Stimulated activated CD4-positive, alpha-beta T cell treated with anti-CD3 and anti-CD28 coated beads, Interleukin-1b, Interleukin-23, amount 100 ng/mL, for 24 hours (primary cell): ENCODE measurements around the gene C1orf174.

Experiments used
- DNase-seq, 4 experiments: peaks; one replicate each; pipeline ENCODE4 v3.0.0-alpha.2; 2020; ENCODE audit warnings: low read depth in 4 of 4, low spot score in 1 of 4

Gene C1orf174

GRCh38 chr1:3876716-3877115, 23.4 kb downstream of the C1orf174 start:
- DNase-seq: no peak

GRCh38 chr1:3874736-3875135, 25.3 kb downstream of the C1orf174 start:
- DNase-seq: no peak

- DNase-seq: no peak
Measured at GRCh38 chr1:3872546-3872945, 27.5 kb downstream of the C1orf174 start.

DNA sequence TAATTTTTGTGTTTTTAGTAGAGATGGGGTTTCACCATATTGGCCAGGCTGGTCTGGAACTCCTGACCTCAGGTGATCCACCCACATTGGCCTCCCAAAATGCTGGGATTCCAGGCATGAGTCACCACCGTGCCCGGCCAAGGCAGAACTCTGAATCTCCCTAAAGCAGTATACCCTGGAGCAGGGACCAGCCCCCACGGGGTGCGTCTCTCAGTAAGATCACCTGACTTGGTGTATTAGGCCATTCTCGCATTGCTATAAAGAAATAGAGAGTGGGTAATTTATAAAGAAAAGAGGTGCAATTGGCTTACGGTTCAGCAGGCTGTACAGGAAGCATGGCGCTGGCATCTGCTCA, 28.6 kb downstream of the C1orf174 start:
- DNase-seq: no peak

DNA sequence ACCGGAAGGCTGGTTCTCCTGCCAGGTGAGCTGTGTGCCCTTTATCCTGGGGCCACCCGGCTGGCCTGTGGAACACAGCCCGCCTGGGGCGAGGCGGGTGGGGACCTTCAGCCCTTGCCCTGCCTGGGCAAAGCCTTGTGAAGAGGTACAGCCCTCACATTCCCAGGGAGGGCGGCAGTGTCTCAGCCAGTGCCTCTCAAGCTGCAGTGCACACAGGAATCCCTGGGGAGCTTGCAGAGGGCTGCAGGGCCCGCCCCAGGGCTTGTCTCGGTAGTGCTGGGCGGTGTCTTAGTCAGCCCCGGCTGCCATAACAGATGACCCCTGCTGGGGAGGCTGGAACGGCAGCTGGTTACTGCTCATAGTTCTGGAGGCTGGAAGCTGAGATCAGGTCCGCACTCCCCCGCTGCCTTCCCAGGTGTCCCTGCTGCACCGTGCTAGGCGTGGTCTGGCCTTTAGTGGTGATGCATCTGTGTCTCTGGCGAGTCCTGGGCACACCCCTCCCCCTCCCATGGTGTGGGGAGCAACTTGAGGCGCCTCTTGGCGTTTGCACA, 30.2 kb downstream of the C1orf174 start:
- DNase-seq: no peak

GRCh38 chr1:3868464-3869006, 31.5 kb downstream of the C1orf174 start:
- DNase-seq: no peak

DNA sequence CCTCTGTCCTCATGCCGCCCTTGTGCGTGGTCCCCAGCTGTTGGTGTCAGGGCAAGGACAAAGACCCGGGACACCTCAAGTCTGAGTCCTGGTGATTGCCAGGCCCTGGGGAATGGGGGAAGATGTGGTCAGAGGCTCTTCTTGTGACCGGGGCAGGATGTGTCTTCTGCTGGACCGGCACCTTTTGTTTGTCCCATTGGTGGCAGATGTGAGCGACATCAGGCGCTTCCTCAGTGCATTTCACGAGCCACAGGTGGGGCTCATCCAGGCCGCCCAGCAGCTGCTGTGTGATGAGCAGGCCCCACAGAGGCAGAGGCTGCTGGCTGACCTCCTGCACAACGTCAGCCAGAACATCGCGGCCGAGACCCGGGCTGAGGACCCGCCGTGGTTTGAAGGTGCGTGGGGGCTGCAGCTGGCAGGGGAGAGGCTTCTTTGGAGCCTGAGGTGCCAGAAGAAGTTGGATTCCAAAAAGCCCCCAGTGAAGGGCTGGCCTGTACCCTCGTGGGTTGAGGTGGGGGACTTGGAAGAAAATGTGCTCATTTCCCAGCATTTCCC, 34.4 kb downstream of the C1orf174 start:
- DNase-seq: no peak

GRCh38 chr1:3864884-3865283, 35.2 kb downstream of the C1orf174 start:
- DNase-seq: no peak

GRCh38 chr1:3863231-3863935, 36.7 kb downstream of the C1orf174 start:
- DNase-seq: no peak

DNA sequence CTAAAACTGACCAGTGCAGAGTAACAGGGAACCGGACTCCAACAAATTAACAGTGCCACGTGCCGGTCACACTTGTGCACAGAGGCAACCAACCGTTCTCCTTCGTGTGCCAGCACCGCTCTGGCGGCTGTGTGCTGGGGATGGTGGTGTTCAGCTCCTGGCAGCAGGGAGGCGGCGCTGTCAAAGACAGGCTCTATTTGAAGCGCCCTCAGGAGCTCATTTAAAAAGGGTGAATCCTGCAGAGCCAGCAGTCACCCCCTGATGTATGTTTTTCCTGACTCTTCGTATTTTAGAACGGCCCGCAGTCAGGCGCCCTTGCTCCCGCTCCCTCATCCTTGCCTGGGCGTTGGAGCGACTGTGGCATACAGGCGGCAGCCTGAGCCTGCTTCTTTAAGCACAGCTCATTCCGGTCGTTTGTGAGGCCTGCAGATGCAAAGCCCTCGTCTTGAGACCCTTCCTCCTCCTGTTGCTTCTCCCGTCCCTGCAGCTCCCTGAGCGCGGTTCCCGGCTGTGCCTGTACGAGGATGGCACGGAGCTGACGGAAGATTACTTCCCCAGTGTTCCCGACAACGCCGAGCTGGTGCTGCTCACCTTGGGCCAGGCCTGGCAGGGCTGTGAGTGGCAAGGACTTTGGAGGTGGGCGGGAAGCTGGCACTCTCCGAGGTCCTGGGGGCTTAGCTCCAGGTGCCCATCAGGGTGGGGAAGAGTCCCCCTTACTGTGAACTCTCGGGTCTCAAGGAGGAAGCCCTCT, 41.7 kb downstream of the C1orf174 start:
- no peak for DNase-seq

- DNase-seq: no peak
Measured at GRCh38 chr1:3857791-3858129, 42.3 kb downstream of the C1orf174 start.

- DNase-seq: peak; percentile 74 to 91 (median 88)
Measured at GRCh38 chr1:3856923-3857790, 42.9 kb downstream of the C1orf174 start, which contains the start of the genes CEP104 and DFFB. Gene CEP104 (minus strand): TSS chr1:3857211. CDS start chr1:3852407, 4,804 bp downstream. Gene DFFB (plus strand): TSS chr1:3857476. CDS start chr1:3857604, 128 bp downstream.

- no peak for DNase-seq
Measured at GRCh38 chr1:3852711-3853485, 47.2 kb downstream of the C1orf174 start.

- no peak for DNase-seq
Measured at GRCh38 chr1:3852091-3852490, 48.0 kb downstream of the C1orf174 start.

DNA sequence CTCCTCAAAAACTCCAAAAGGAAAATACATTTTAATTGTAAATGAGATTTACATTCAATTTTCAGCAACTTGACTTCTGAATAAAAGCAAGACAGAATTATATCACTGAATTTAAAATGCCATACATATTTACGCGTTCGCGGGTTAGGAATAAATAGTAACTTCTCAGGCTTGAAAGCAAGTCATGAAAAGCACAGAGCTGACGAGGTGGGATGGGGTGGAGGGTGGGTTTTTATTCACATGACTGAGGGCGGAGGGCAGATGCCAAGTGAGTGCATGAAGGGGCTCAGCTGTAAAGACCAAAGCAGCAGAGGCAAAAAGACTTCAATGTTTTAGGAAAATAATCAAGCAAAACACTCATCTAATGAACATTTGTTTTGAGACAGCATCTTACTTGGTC, 48.8 kb downstream of the C1orf174 start:
- DNase-seq: no peak

DNA sequence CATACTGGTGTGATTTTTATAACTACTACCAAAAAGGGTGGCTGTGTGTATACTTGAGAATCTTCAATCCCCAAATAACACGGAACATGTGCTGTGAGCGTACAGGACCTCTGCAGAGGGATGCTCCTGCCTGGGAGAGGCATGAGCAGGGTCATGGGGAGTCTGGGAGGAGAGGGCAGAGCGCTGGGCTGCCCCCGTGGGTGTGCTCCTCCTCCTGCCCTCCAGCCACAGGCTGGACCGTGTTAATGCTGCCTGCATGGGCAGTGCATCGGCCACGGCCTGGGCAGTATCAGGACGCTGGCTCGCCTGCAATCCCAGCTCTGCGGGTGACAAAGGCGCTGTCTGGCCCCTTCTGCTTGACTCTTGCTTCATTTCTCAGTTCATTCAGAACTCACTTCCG, 49.2 kb downstream of the C1orf174 start:
- no peak for DNase-seq

DNA sequence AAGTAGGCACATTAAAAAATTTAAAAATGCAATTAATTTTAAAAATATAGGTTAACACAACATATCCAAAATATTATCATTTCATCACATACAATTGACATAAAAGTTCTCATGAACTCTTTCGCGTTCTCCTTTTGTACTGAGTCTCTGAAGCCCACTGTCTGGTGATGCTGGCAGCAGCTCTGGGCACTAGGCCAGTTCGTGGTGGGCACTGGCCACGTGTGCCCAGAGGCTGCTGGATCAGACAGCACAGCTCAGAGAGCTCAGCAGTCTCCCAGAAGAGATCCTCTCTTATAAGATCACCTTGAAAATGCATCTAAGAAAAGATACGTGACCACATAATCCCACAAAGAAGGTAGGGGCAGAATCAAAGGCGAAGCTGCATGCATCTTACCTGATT, 53.0 kb downstream of the C1orf174 start:
- DNase-seq: no peak

DNA sequence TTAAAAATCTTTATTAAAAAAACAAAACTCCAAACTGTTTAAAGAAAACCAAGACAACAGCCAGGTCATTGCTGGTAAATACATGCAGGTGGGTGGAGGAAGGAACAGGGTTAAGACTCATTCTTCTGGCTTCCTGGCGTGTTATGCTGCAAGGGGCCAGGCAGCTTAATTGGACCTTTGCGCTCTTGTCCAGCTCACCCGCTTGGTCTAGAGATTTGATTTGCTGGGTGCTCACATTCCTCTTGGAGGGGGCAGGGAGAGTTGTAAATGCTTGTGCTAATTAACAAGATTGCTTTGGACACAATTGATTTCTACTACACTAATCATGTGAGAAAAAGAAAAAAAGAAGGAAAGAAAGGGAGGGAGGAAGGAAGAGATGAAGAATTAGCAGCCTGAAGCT, 53.5 kb downstream of the C1orf174 start:
- no peak for DNase-seq

GRCh38 chr1:3842912-3843311, 57.2 kb downstream of the C1orf174 start:
- DNase-seq: no peak

GRCh38 chr1:3841491-3841890, 58.6 kb downstream of the C1orf174 start:
- no peak for DNase-seq
